PFSK-1 (cell line): ENCODE data around the gene CXCL17.

Experiments
- FOXP2 ChIP-seq: optimal IDR thresholded peaks from 2 replicates; pipeline ENCODE3; 2011; ENCODE audit warnings: borderline replicate concordance, control low read depth, inconsistent platforms; ENCODE audit not compliant: insufficient read depth; ENCODE audit errors: extremely low read length, extremely low read depth
- POLR2AphosphoS5 ChIP-seq: IDR thresholded peaks from 2 replicates; pipeline ENCODE4 v1.6.1; 2012; ENCODE audit warnings: low read depth, mild to moderate bottlenecking, control low read depth, low read length, moderate library complexity
- REST ChIP-seq, 2 experiments: IDR thresholded peaks; 2 replicates each; pipeline versions ENCODE4 v1.6.1 to v1.8.0; 2011 to 2012; ENCODE audit warnings: low read depth in 2 of 2, low read length in 2 of 2, control low read depth in 1 of 2, inconsistent platforms in 1 of 2, mild to moderate bottlenecking in 1 of 2, moderate library complexity in 1 of 2; ENCODE audit not compliant: insufficient read depth in 1 of 2
- SIN3A ChIP-seq: IDR thresholded peaks from 2 replicates; pipeline ENCODE4 v1.6.1; 2012; ENCODE audit warnings: mild to moderate bottlenecking, low read length, moderate library complexity, borderline replicate concordance; ENCODE audit not compliant: insufficient read depth
- TAF1 ChIP-seq: IDR thresholded peaks from 2 replicates; pipeline ENCODE4 v1.6.1; 2012; ENCODE audit warnings: low read length, control low read depth, borderline replicate concordance; ENCODE audit not compliant: insufficient read depth

Gene CXCL17

GRCh38 chr19:42475366-42475765 is 32.6 kb upstream of the CXCL17 start:
- no peak for TF ChIP-seq POLR2AphosphoS5
- no peak for TF ChIP-seq FOXP2
- no peak for TF ChIP-seq REST (IDR thresholded peaks at IDR 0.05; ENCODE audit: insufficient read depth in 1 of 2, low read depth in 2 of 2, low read length in 2 of 2)
- no peak for TF ChIP-seq SIN3A
- TF ChIP-seq TAF1 = no peak

- TF ChIP-seq POLR2AphosphoS5 = no peak
Measured at GRCh38 chr19:42474743-42475142, 32.0 kb upstream of the CXCL17 start.

GRCh38 chr19:42473686-42474085 is 30.9 kb upstream of the CXCL17 start:
- TF ChIP-seq SIN3A (no peak), REST (IDR thresholded peaks at IDR 0.05; ENCODE audit: insufficient read depth in 1 of 2, low read depth in 2 of 2, low read length in 2 of 2) (no peak), FOXP2 (no peak), TAF1 (no peak), POLR2AphosphoS5 (no peak)

- no peak for TF ChIP-seq FOXP2
- no peak for TF ChIP-seq TAF1
Measured at GRCh38 chr19:42472402-42473147, 29.8 kb upstream of the CXCL17 start.

GRCh38 chr19:42471554-42472249 is 29.0 kb upstream of the CXCL17 start:
- TF ChIP-seq TAF1 (no peak), REST (IDR thresholded peaks at IDR 0.05; ENCODE audit: insufficient read depth in 1 of 2, low read depth in 2 of 2, low read length in 2 of 2) (0 out of 4 replicates have a peak, but pooled peaks of 1 of the 2 experiments have one; percentile 40)

- TF ChIP-seq SIN3A (no peak), POLR2AphosphoS5 (no peak), REST (IDR thresholded peaks at IDR 0.05; ENCODE audit: insufficient read depth in 1 of 2, low read depth in 2 of 2, low read length in 2 of 2) (no peak), TAF1 (no peak), FOXP2 (no peak)
Measured at GRCh38 chr19:42469311-42470235, 26.8 kb upstream of the CXCL17 start.
